Thoracic aorta (tissue), 2 donors: Measurements from ENCODE around the gene INSYN2B. TPM values are rescaled to one million over a fixed set of nuclear protein-coding genes. Genes with fewer than 3 reads are reported as not detected.

ENCODE experiments used
- ATAC-seq: fragments of 150-250 bp; one replicate; pipeline ENCODE4 v1.8.0; 2017; ENCODE audit warnings: low read depth; ENCODE audit not compliant: insufficient number of reproducible peaks, low FRiP score
- DNase-seq: peaks from one replicate; pipeline ENCODE4 v3.0.0-alpha.2; 2020; ENCODE audit warnings: low spot score
- H3K27ac ChIP-seq, 2 donors: fragments of 200-600 bp; sonication (generic); 1 replicate in 1 of 2; 2 replicates in 1 of 2; pipeline ENCODE4 v1.5.1; 2016; ENCODE audit warnings: mild to moderate bottlenecking in 2 of 2, moderate library complexity in 2 of 2
- H3K27me3 ChIP-seq: fragments of 200-600 bp; sonication (generic); replicated peaks from 2 replicates; pipeline ENCODE4 v1.6.0; 2016; ENCODE audit warnings: mild to moderate bottlenecking; ENCODE audit not compliant: insufficient read depth
- H3K36me3 ChIP-seq: fragments of 200-600 bp; sonication (generic); one replicate; pipeline ENCODE4 v1.5.1; 2016
- H3K4me1 ChIP-seq, 2 donors: fragments of 200-600 bp; sonication (generic); 1 replicate in 1 of 2; 2 replicates in 1 of 2; pipeline versions ENCODE4 v1.5.1 to v1.6.0; 2016; ENCODE audit warnings: low read depth in 2 of 2, mild to moderate bottlenecking in 1 of 2; ENCODE audit not compliant: control insufficient read depth in 1 of 2
- H3K4me3 ChIP-seq: fragments of 200-600 bp; sonication (generic); 2 replicates; pipeline ENCODE4 v1.5.1; 2016; ENCODE audit warnings: mild to moderate bottlenecking
- H3K9me3 ChIP-seq: fragments of 200-600 bp; sonication (generic); 2 replicates; pipeline ENCODE4 v1.5.1; 2016
- CTCF ChIP-seq: fragments of 200-600 bp; sonication (generic); IDR thresholded peaks from one replicate; pipeline ENCODE4 v1.5.1; 2019; ENCODE audit warnings: antibody characterized with exemption
- total RNA-seq, 2 donors: library from RNA; depleted of rRNA; stranded (reverse); fragments of >200 nt; gene quantifications; one replicate each; pipeline versions ENCODE4 v1.1.0 to v1.2.3, GENCODE V29; 2016

Gene INSYN2B
- total RNA-seq, 2 donors from 2014 or later: 1.1 TPM; not detected in 1

DNA sequence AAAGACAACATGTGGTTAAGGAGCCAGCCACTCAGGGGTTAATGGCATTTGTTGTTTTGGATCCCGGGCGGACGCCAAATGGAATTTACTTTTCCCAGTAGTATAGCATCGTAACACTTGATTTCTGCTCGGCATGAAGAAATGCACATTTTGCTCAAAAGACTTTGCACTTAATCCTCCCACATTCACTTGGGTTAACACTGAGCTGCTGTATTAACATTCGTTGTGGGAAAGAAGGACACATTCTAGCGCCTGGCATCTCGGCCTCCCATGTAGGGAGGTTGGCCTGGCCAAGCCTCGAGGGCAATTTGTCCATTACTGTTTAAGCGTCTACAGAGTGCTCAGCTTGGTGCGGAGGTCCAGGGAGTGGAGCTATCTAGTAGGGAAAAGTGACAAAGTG is 32.3 kb upstream of the INSYN2B start:
- H3K27me3 ChIP-seq: no peaks in the 10 kb centered on the region
- ATAC-seq (no peak), DNase-seq (no peak)
- H3K4me3 ChIP-seq: no peak overlapping the region
- no peaks in the 10 kb centered on the region for H3K36me3 ChIP-seq
- H3K27ac ChIP-seq: no peak overlapping the region
- no peak for TF ChIP-seq CTCF
- H3K4me1 ChIP-seq: no peaks in the 10 kb centered on the region
- H3K9me3 ChIP-seq: no peaks in the 10 kb centered on the region

GRCh38 chr5:170011751-170012150 is 31.5 kb upstream of the INSYN2B start:
- DNase-seq (no peak), ATAC-seq (no peak)
- Histone ChIP-seq H3K27me3 (no peaks in the 10 kb centered on the region), H3K36me3 (no peaks in the 10 kb centered on the region), H3K4me3 (no peak overlapping the region), H3K27ac (no peak overlapping the region), H3K9me3 (no peaks in the 10 kb centered on the region), H3K4me1 (no peaks in the 10 kb centered on the region)
- TF ChIP-seq CTCF: no peak

DNA sequence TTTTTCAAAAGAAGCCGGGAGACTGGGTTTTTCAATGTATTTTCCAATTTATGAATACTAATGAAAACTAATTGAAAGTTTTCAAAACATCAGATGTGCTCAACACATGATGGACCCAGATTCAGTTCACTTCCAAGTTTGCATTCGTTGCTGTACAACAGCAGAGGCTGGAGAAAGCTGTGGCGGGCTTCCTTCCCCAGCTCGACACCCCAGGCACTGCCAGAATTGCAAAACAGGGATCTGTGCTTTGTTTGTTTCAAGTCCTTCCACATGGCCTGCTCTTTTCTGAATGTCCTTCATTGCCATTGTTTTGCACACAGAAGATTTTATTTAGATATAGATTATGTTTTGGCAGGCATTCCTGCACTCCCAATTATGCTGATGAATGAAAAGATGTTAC is 30.3 kb upstream of the INSYN2B start:
- Histone ChIP-seq H3K9me3 (no peaks in the 10 kb centered on the region), H3K4me1 (no peaks in the 10 kb centered on the region), H3K4me3 (no peak overlapping the region), H3K36me3 (no peaks in the 10 kb centered on the region), H3K27me3 (no peaks in the 10 kb centered on the region), H3K27ac (no peak overlapping the region)
- DNase-seq (no peak), ATAC-seq (no peak)
- no peak for TF ChIP-seq CTCF

DNA sequence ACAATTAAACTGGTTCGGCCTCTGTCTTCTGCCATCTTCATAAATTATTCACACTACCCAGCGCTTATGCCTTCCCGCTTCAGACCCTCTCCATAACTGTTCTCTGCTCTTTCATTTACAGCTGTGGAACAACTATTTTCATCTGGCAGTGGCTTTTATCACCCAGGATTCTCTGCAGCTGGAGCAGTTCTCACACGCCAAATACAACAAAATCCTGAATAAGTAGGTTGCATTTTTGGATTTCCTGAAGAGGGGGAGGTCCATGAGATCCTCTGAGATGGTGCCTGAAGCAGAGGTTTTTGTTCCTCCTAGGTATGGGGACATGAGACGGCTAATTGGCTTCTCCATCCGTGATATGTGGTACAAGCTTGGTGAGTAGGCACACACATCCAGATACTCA is 28.1 kb upstream of the INSYN2B start:
- no peak for DNase-seq
- H3K36me3 ChIP-seq: no peaks in the 10 kb centered on the region
- TF ChIP-seq CTCF: no peak
- ATAC-seq: no peak
- H3K9me3 ChIP-seq: no peaks in the 10 kb centered on the region
- H3K27ac ChIP-seq: no peak overlapping the region
- no peaks in the 10 kb centered on the region for H3K27me3 ChIP-seq
- H3K4me3 ChIP-seq: no peak overlapping the region
- no peaks in the 10 kb centered on the region for H3K4me1 ChIP-seq

GRCh38 chr5:170006021-170006420 is 25.7 kb upstream of the INSYN2B start:
- Histone ChIP-seq H3K4me1 (no peaks in the 10 kb centered on the region), H3K27me3 (no peaks in the 10 kb centered on the region), H3K4me3 (no peak overlapping the region), H3K36me3 (no peaks in the 10 kb centered on the region), H3K27ac (no peak overlapping the region), H3K9me3 (no peaks in the 10 kb centered on the region)
- ATAC-seq (no peak), DNase-seq (no peak)
- no peak for TF ChIP-seq CTCF
